Skin of body (tissue), 2 donors: ENCODE measurements around the gene NOTUM. TPM values are rescaled to one million over a fixed set of nuclear protein-coding genes. Genes with fewer than 3 reads are reported as not detected.

Experiments
- DNase-seq: peaks from one replicate; lab custom pipeline; 2025; lab: John Stamatoyannopoulos, UW
- total RNA-seq: library from RNA; depleted of rRNA; stranded (reverse); fragments of >200 nt; gene quantifications from one replicate; pipeline ENCODE4 v1.2.3, GENCODE V29; 2014

Gene NOTUM
- total RNA-seq, 1 donor from 2014 or later: 1.7 TPM

DNA sequence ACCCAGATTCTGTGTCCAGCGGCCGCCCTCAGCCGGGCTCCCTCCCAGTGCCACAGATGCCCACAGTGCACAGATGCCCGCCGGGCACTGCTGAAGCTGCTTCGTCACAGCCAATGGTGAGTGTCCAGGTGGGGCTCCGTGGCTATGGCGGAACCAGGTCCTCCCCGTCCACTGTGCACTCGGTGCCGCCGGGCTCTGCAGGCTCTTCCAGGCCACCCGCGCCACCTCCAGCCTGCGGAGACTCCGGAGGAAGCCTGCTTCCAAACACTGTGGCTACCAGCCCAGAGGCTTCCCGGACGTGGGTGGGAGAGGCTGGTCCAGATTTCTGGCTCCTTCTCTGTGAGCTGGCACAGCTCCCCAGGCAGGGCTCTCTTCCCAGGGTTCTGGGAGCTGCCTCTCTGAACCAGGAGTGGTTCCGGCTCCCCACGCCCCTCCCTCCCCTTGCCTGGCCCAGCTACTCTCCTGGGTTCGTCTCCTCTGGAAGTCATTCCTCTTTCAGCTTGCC, 21.1 kb downstream of the NOTUM start:
- DNase-seq: no peak

DNA sequence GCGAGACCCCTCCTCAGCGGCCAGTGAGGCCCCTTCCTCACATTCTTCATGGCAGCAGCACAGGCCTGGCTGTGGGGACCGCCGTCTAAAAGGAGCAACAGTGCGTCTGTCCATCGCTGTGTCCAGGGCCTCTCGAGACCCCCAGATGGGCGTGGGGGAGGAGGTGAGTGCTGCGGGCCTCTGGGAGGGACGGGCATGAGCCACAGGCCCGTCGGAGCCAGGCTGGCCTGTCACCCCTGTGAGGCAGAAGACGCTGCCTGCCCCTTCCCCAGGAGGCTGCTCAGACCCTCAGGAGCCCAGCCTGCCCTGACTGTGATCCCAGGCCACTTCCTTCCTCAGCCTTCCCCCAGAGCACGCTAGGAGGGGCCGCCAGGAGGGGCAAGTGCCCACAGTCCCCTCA, 21.8 kb downstream of the NOTUM start:
- DNase-seq: no peak

DNA sequence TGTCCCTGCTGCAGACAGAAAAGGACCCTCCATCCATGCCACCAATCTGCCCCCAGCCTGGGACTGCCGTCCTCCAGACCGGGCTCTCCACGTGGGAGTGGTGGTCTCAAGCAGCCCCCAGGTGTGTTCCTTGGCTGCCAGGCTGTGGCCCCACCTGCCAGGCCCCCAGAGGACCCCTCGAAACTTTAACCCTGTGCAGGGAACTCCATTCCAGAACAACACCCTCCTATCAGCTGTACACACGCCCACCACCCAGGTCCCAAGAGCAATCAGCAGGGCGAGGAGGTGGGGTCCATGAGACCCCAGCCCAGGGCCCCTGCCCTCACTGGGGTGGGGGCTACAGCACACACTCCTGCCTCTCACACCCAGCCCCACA, 25.3 kb downstream of the NOTUM start:
- DNase-seq: no peak

DNA sequence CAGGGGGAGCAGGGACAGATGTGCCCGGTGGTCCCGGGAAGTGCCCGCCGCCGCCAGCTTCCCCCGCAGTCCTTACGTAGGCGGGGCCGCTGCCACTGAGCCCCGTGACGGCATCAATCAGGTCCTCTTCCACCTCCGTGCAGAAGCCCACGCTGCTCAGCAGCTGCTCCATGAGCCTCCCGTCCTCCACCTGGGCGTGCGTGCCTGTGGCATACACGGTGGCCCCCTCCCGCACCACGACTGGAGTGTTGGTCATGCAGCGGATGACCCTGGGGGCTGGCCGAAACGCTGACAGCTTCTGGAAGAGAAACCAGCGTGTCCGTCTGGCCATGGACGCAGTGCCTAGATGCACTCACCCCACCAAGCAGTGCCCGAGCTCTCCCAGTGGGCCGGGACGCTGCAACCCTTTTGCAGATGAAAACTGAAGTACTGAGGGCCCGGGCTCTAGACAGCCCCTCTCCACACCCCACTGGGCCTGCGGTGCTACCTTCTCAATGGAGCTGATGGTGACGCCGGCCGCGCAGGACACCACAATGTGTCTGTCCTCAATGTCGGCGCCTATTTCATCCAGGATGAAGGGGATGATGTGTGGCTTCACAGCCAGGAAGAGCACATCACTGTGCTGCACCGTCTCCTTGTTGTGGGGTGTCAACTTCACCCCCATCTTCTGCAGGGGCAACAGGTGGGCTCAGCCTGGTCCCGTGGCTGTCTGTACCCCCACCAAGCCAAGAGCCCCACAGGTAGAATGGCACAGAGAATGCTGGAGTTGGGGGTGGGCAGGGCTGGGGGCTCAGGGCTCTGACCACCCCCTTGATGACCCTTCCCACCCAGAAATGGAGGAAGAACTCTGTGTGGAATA, 25.9 kb downstream of the NOTUM start:
- DNase-seq: no peak

DNA sequence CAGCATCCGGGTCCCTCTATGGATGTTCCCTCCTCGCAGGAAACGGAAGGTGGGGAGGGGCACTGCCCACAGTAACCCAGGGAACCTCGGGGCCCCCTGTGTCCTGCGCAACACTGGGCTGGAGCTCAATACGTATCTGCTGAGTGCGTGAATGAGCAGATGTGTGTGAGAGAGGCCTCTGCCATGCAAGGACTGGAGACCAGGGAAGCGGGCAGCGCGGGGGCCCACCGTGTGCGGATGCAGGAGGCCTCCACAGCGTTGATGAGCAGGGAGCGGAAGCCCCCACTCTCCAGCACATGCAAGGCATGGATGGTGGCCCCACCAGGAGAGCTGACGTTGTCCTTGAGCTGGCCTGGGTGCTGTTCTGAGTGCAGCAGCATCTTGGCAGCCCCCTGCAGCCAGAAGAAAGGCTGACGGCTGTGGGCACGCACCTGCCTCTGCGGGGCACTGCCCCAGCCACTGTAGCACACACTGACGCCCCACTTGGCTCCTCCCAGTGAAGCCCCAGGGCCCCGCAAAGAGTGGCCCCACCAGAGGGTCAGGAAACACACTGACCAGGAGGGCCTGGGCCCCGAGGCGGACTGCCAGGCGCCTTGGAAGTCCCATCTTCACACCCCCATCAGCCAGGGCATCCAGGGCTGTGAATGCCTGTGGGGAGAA, 26.8 kb downstream of the NOTUM start:
- DNase-seq: no peak

- no peak for DNase-seq
Measured at GRCh38 chr17:81933178-81933699, 27.7 kb downstream of the NOTUM start.

- no peak for DNase-seq
Measured at GRCh38 chr17:81932333-81932983, 28.5 kb downstream of the NOTUM start.

DNA sequence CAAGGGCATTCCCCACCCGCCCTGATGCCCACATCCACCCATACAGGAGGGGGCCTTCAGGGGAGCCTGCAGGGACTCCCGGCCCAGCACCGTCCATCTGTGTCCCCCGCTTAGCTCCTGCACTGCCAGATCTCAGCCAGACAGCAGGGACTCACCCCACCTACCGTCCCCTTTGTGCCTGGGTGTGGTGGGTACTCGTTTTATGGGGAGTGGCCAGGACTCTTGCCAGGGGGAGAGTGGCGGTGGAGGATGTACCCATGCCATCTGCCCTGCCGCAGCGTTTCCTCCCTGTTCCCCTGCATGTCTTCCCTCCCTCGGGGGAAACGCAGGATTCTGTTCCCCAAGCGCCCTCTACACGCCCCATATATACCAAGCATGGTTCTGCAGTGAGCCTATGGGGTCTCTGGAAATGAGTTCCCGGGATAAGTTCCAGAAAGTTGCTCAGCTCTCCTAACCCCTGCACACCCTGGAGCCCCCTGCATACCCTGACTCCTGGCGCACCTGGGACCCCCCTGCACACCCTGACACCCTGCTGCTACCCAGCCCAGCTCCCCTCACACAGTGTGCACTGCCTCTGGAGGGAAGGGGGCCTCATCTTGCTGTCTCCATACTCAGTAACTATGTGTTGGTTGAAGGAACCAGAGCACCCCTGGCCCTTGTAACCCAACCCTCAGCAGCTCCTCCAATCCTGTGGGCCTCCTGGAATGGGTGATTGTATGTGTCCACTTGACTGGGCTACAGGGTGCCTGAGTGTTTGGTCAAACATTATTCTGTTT, 29.2 kb downstream of the NOTUM start:
- DNase-seq: no peak

DNA sequence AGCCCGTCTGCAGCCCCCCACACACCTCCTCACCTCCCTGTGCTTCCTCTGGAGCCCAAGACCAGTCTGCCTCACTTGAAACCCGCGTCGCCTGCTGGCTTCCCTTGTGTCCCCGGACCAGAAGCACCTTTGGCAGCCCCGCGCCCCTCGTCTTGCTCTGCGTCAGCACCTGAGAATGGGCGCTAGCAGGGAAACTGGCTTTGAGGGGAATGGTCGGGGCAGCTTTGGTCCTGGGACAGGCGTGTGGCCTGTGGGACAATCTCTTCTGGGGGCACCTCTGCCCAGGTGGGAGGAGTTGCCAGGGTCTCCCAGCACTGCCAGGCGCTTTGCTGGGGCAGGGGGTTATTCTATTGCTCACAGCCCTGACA, 29.8 kb downstream of the NOTUM start:
- DNase-seq: no peak

- DNase-seq: no peak
Measured at GRCh38 chr17:81930142-81931125, 30.6 kb downstream of the NOTUM start.

DNA sequence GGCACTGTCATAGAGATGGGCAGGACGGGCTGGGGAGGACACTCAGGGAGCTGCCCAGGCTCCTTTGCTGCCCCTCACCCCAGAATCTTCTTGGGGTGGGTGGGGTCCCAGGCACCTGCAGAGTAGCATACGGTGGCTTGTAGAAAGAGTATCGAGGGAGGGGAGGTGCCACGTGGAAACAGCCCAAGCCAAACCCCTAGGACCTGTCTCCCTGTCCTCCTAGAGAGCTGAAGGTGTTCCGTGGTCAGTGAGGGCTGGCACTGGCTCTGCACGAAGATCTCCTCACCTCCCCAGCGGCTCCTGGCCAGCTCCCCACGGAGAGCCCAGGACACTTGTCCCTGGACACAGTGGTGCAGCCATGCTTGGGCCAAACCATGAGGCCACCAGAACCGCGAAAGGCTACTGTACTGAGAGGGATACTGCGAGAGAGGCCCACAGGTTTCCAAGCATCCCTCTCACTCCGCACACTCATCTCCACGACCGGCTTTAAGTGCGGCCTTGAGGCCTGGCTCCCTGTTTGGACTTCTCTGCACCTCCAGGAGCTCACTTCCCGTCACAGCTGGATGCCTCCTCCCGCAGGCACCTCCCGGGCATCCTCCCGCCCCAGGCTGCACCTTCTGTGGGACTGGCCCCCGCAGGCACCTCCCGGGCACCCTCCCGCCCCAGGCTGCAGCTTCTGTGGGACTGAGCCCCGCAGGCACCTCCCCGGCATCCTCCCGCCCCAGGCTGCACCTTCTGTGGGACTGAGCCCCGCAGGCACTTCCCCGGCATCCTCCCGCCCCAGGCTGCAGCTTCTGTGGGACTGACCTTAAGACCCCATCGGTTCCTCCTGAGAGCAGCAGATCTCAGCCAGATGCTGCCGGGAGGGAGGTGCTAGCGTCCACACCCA, 31.5 kb downstream of the NOTUM start:
- DNase-seq: no peak

- DNase-seq: no peak
Measured at GRCh38 chr17:81928544-81929252, 32.3 kb downstream of the NOTUM start.

- DNase-seq: peak; percentile 93
Measured at GRCh38 chr17:81927653-81928543, 33.1 kb downstream of the NOTUM start, which contains the start of gene MAFG. Gene MAFG, minus strand, starts transcription at chr17:81927735. Its CDS starts 4,550 bp downstream, at chr17:81923185.

- DNase-seq: no peak
Measured at GRCh38 chr17:81927152-81927652, 33.8 kb downstream of the NOTUM start.

DNA sequence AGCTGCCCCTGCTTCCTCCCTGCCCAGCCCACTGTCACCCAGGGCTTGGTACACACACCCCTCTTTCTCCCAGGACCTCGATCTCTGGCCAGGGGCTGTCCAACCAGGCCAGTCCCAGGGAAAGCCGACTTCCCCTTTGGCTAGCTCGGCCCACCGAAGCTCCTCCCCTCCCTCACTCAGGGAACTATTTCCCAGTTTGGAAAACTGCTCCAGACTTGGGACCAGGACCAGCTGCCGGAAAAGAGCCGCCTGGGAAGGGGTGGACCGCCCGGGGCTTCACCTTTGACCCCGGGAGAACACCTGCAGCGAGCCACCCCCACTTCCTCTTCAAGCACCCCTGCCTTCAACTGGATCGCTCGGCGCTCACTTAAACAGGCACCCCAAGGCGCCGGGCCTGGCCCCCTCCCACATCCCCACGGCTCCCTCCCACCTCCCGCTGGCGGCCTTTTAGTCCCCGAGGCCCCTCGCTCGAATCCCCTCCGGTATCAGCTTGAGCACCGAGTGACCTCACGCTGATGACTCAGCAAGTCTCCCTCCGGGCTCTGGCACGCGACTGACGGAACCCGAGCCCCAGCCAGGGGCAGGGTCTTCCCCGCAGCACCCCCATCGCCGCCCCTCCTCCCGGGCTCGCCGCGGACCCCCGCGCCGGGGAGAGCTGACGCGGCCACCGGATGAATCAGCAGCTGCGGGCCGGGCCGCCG, 34.4 kb downstream of the NOTUM start:
- no peak for DNase-seq

GRCh38 chr17:81925860-81926450, 35.0 kb downstream of the NOTUM start:
- DNase-seq: no peak
